KMS-11 (cell line): ENCODE measurements around the gene TRIP11.

Experiments
- H2AFZ ChIP-seq: fragments of 200-600 bp; sonication (generic); 2 replicates; pipeline ENCODE4 v1.6.1; 2016; ENCODE audit warnings: antibody characterized with exemption, mixed run types, low read depth
- H3K27ac ChIP-seq: fragments of 200-600 bp; sonication (generic); 2 replicates; pipeline ENCODE4 v1.6.1; 2016; ENCODE audit warnings: mild to moderate bottlenecking, mixed run types
- H3K27me3 ChIP-seq: fragments of 200-600 bp; sonication (generic); 2 replicates; pipeline ENCODE4 v1.6.1; 2017; ENCODE audit warnings: mild to moderate bottlenecking, low read depth, mixed run types, moderate library complexity; ENCODE audit not compliant: insufficient read depth
- H3K36me3 ChIP-seq: fragments of 200-600 bp; sonication (generic); 2 replicates; pipeline ENCODE4 v1.6.1; 2017; ENCODE audit warnings: mild to moderate bottlenecking, mixed run types; ENCODE audit not compliant: insufficient read depth
- H3K4me1 ChIP-seq: fragments of 200-600 bp; sonication (generic); 2 replicates; pipeline ENCODE4 v1.6.1; 2016; ENCODE audit warnings: mild to moderate bottlenecking, low read depth, mixed run types; ENCODE audit not compliant: poor library complexity, severe bottlenecking
- H3K4me2 ChIP-seq: fragments of 200-600 bp; sonication (generic); 2 replicates; pipeline ENCODE4 v1.7.0; 2016; ENCODE audit warnings: mild to moderate bottlenecking, mixed run types
- H3K4me3 ChIP-seq: fragments of 200-600 bp; sonication (generic); IDR thresholded peaks from 2 replicates; pipeline ENCODE4 v1.6.1; 2017; ENCODE audit warnings: low read depth, low read length, mixed read lengths; ENCODE audit not compliant: insufficient read depth
- H3K79me2 ChIP-seq: fragments of 200-600 bp; sonication (generic); 2 replicates; pipeline ENCODE4 v1.6.1; 2016; ENCODE audit warnings: low read depth, mixed run types; ENCODE audit not compliant: insufficient read depth
- H3K9ac ChIP-seq: fragments of 200-600 bp; sonication (generic); 2 replicates; pipeline ENCODE4 v1.6.1; 2016; ENCODE audit warnings: mild to moderate bottlenecking, mixed run types
- H4K20me1 ChIP-seq: fragments of 200-600 bp; sonication (generic); 2 replicates; pipeline ENCODE4 v1.6.1; 2016; ENCODE audit warnings: mild to moderate bottlenecking, mixed run types; ENCODE audit not compliant: insufficient read depth
- TF ChIP-seq, protein P1 (sequence below): fragments of 200-600 bp; sonication (generic); conservative IDR thresholded peaks from 2 replicates; pipeline ENCODE4 v1.6.1; 2017; ENCODE audit warnings: low read depth, mild to moderate bottlenecking, antibody characterized with exemption, low read length, moderate library complexity, mixed read lengths

The TRIP11 gene

DNA sequence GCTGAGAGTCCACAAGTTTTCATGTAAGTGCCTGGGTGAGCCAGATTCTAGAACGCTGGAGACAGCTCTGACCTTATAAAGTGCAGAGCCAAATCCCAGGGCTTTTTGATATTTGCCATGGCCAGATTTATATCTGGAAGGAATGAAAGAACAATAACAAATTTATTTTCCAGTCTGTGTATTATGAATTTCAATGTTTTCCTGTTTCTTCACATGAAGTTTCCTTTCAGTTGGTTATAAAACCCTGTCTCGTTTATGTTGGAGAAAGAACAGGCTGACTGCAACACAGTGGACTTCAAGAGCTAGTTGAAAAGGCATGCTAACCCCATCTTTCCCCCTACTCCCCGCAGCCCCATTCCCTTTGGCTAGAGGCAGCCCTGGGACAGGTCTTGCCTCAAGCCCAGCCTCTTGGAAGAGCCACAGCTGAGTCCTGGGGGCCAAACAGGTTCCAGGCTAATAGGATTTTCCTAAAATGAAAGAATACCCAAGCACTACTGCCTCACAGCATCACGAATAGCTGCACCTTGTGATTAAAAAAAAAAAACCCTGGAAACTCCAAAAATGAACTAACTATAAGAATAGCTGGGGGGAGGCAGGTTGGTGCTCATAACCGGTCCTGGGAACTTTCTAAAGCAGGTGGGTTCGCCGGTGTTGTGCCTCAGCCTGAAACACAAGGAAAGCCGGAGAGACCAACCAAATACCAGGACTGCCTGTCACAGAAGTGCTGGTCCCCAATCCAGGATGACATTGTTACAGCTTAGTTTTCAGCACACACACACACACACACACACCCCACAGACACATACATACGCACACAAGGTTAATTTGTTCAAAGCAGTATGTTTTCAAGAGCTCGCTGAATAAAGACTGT, 93.9 kb downstream of the TRIP11 start:
- H3K4me3 ChIP-seq, result no peak overlapping the region
- H3K4me2 ChIP-seq, result no peak overlapping the region

DNA sequence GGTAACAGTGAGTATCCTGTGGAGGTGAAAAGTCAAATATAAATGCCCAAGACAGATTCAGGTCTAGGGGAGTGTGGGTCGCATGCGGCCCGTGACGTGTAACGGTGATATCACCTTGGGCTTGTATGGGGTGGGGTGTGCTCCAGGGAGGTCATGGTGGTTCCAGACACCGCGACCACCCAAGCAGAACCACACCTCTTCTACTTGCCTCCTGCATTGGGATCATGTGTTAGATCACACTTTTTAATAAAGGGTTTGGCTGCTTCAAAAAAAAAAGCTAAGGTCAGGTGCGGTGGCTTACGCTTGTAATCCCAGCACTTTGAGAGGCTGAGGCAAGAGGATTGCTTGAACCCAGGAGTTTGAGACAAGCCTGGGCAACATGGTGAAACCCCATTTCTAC, 96.9 kb downstream of the TRIP11 start:
- Histone ChIP-seq H3K27ac (no peak overlapping the region), H2AFZ (no peak overlapping the region), H4K20me1 (no peaks in the 10 kb centered on the region), H3K79me2 (no peaks in the 10 kb centered on the region), H3K4me2 (no peak overlapping the region), H3K4me1 (no peaks in the 10 kb centered on the region), H3K9ac (no peak overlapping the region), H3K27me3 (no peaks in the 10 kb centered on the region), H3K36me3 (no peaks in the 10 kb centered on the region), H3K4me3 (no peak overlapping the region)
- TF ChIP-seq, protein P1, sequence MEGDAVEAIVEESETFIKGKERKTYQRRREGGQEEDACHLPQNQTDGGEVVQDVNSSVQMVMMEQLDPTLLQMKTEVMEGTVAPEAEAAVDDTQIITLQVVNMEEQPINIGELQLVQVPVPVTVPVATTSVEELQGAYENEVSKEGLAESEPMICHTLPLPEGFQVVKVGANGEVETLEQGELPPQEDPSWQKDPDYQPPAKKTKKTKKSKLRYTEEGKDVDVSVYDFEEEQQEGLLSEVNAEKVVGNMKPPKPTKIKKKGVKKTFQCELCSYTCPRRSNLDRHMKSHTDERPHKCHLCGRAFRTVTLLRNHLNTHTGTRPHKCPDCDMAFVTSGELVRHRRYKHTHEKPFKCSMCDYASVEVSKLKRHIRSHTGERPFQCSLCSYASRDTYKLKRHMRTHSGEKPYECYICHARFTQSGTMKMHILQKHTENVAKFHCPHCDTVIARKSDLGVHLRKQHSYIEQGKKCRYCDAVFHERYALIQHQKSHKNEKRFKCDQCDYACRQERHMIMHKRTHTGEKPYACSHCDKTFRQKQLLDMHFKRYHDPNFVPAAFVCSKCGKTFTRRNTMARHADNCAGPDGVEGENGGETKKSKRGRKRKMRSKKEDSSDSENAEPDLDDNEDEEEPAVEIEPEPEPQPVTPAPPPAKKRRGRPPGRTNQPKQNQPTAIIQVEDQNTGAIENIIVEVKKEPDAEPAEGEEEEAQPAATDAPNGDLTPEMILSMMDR, result no peak

More for the DNA sequence above, 93.9 kb downstream of the TRIP11 start:
- H3K36me3 ChIP-seq, result no peaks in the 10 kb centered on the region
- no peaks in the 10 kb centered on the region for H3K4me1 ChIP-seq
- H2AFZ ChIP-seq, result no peak overlapping the region
- H4K20me1 ChIP-seq, result no peaks in the 10 kb centered on the region
- H3K9ac ChIP-seq, result no peak overlapping the region
- H3K27me3 ChIP-seq, result no peaks in the 10 kb centered on the region
- no peak overlapping the region for H3K27ac ChIP-seq
- no peaks in the 10 kb centered on the region for H3K79me2 ChIP-seq
- TF ChIP-seq, protein P1, result no peak

GRCh38 chr14:91942128-91942527, 97.7 kb downstream of the TRIP11 start:
- Histone ChIP-seq H3K36me3 (no peaks in the 10 kb centered on the region), H3K4me2 (no peak overlapping the region), H2AFZ (no peak overlapping the region), H3K4me3 (no peak overlapping the region), H3K9ac (no peak overlapping the region), H4K20me1 (no peaks in the 10 kb centered on the region), H3K27me3 (no peaks in the 10 kb centered on the region), H3K79me2 (no peaks in the 10 kb centered on the region), H3K27ac (no peak overlapping the region), H3K4me1 (no peaks in the 10 kb centered on the region)
- TF ChIP-seq, protein P1, result no peak

DNA sequence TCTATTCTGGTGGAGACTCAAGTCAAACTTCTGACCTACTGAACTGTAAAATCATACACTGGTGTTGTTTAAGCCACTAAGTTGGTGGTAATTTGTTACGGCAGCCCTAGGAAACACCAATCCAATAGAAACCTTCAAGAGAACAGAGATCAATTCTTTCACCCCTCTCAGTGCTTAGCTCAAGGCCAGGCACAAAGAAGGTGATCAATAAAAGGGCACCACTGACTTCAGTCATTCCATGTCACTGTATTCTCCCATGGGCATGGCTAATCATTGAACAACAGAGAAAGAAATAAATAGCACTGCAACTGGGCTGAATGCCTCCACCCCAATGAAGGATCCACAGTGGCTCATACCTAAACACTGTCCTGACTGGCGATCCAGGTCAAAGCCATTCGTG, 99.7 kb downstream of the TRIP11 start:
- no peak overlapping the region for H3K9ac ChIP-seq
- TF ChIP-seq, protein P1, result no peak
- H4K20me1 ChIP-seq, result no peaks in the 10 kb centered on the region
- H3K4me1 ChIP-seq, result no peaks in the 10 kb centered on the region
- no peak overlapping the region for H3K4me3 ChIP-seq
- H3K79me2 ChIP-seq, result no peaks in the 10 kb centered on the region
- H3K27me3 ChIP-seq, result no peaks in the 10 kb centered on the region
- no peaks in the 10 kb centered on the region for H3K36me3 ChIP-seq
- H3K4me2 ChIP-seq, result no peak overlapping the region
- H2AFZ ChIP-seq, result no peak overlapping the region
- no peak overlapping the region for H3K27ac ChIP-seq
